Glutamatergic neuron (in vitro differentiated cells): ENCODE data around the gene FAM13C. TPM values are rescaled to one million over a fixed set of nuclear protein-coding genes. Genes with fewer than 3 reads are reported as not detected.

ENCODE experiments used
- DNase-seq: peaks from one replicate; pipeline ENCODE4 v3.0.0; 2022
- H3K27ac Mint-ChIP-seq: one replicate; pipeline ENCODE4 v1.8.0; 2020; ENCODE audit warnings: mild to moderate bottlenecking, mixed read lengths, inconsistent platforms; ENCODE audit not compliant: unreplicated experiment
- H3K27me3 Mint-ChIP-seq: one replicate; pipeline ENCODE4 v1.8.0; 2020; ENCODE audit warnings: mild to moderate bottlenecking, moderate library complexity, mixed read lengths, inconsistent platforms; ENCODE audit not compliant: unreplicated experiment
- H3K36me3 Mint-ChIP-seq: one replicate; pipeline ENCODE4 v1.8.0; 2020; ENCODE audit warnings: mild to moderate bottlenecking, mixed read lengths, inconsistent platforms; ENCODE audit not compliant: unreplicated experiment
- H3K4me1 Mint-ChIP-seq: one replicate; pipeline ENCODE4 v1.8.0; 2020; ENCODE audit warnings: mild to moderate bottlenecking, low read depth, mixed read lengths, inconsistent platforms; ENCODE audit not compliant: unreplicated experiment
- H3K4me3 Mint-ChIP-seq: one replicate; pipeline ENCODE4 v1.8.0; 2020; ENCODE audit warnings: mild to moderate bottlenecking, mixed read lengths, inconsistent platforms; ENCODE audit not compliant: unreplicated experiment
- H3K9me3 Mint-ChIP-seq: one replicate; pipeline ENCODE4 v1.8.0; 2020; ENCODE audit warnings: mild to moderate bottlenecking, moderate library complexity, mixed read lengths, inconsistent platforms; ENCODE audit not compliant: unreplicated experiment
- total RNA-seq: library from RNA; stranded (reverse); fragmentation: NEBNext Ultra II Directional; extraction: Animal tissue kit (Norgen Biotek cat#: 25700); gene quantifications from one replicate; pipeline ENCODE4 v1.2.1, GENCODE V29; 2021; ENCODE audit not compliant: unreplicated experiment
- TF ChIP-seq, protein P1 (sequence below): fragments of 200-600 bp; sonication (generic); IDR thresholded peaks from one replicate; pipeline ENCODE4 v1.5.0; 2021; ENCODE audit not compliant: partially characterized antibody, unreplicated experiment

The FAM13C gene
- total RNA-seq, 1 donor from 2014 or later: 17.8 TPM

DNA sequence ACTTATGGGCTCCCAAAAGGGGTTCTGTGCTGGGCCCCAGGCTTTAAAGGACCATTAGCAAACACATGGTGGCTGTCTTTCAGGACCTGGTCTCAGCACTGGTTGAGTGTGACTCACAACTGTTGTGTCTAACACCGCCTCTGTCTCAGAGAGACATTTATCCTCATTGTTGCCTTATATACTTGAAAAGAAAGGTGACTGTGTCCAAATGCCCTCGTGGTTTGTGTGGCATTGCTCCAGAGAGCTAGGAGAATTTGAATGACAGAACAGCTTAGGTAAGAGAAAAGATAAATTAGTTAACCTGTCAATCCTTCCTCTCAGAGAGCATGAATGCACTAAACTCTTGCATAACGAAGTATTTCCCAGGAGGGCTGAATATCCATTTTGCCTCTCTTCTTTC, 14.5 kb upstream of the FAM13C start:
- H3K4me1 Mint-ChIP-seq: peaks cover 2% of the 10 kb centered on the region

DNA sequence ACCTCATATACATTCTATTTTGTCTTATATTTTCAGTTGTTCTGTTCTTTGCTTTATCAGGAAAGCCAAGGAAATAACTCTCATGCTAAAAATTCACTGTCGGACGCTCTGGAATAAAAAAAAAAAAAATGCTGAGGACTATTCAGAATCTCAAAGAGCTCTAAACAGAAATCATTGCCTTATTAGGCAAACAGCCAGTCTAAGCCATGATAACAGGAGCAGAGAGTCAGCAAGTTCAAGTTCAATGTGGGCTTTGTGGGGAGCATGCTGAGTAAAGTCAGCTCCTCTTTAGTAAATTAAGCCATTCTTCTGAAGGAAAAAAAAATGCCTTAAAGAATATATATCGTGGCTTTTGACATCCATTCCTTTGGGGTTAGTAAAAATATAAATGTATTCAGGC, 13.6 kb upstream of the FAM13C start:
- TF ChIP-seq, protein P1, sequence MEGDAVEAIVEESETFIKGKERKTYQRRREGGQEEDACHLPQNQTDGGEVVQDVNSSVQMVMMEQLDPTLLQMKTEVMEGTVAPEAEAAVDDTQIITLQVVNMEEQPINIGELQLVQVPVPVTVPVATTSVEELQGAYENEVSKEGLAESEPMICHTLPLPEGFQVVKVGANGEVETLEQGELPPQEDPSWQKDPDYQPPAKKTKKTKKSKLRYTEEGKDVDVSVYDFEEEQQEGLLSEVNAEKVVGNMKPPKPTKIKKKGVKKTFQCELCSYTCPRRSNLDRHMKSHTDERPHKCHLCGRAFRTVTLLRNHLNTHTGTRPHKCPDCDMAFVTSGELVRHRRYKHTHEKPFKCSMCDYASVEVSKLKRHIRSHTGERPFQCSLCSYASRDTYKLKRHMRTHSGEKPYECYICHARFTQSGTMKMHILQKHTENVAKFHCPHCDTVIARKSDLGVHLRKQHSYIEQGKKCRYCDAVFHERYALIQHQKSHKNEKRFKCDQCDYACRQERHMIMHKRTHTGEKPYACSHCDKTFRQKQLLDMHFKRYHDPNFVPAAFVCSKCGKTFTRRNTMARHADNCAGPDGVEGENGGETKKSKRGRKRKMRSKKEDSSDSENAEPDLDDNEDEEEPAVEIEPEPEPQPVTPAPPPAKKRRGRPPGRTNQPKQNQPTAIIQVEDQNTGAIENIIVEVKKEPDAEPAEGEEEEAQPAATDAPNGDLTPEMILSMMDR: no peak
- Mint-ChIP-seq H3K27ac (no peak overlapping the region), H3K9me3 (no peaks in the 10 kb centered on the region), H3K27me3 (peaks cover 3% of the 10 kb centered on the region), H3K4me3 (no peak overlapping the region), H3K36me3 (no peaks in the 10 kb centered on the region), H3K4me1 (peaks cover 2% of the 10 kb centered on the region)
- DNase-seq: no peak

More for the DNA sequence above, 14.5 kb upstream of the FAM13C start:
- peaks cover 3% of the 10 kb centered on the region for H3K27me3 Mint-ChIP-seq
- no peaks in the 10 kb centered on the region for H3K36me3 Mint-ChIP-seq
- TF ChIP-seq, protein P1: no peak
- DNase-seq: no peak
- H3K9me3 Mint-ChIP-seq: no peaks in the 10 kb centered on the region
- H3K27ac Mint-ChIP-seq: no peak overlapping the region
- no peak overlapping the region for H3K4me3 Mint-ChIP-seq

DNA sequence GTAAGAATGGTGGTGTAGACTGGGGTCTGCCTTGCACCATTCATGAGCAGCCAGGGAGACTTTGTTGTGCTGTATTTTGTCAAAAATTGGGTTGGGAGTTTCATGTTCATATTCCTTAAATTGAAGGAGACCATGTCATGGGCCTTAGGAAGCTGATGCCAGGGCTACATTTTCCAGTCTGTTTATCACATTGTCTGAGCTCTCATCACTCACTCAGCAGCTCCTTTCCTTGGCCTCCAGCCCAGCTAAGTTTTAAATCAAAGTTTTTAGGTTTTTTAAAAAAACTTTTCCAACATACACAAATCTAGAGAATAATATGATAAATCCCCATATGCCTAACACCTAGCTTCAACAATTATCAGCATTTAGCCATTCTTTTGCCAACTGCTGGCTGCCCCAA, 12.6 kb upstream of the FAM13C start:
- TF ChIP-seq, protein P1: no peak
- H3K4me1 Mint-ChIP-seq: peaks cover 2% of the 10 kb centered on the region
- no peaks in the 10 kb centered on the region for H3K36me3 Mint-ChIP-seq
- DNase-seq: no peak
- no peak overlapping the region for H3K27ac Mint-ChIP-seq
- H3K9me3 Mint-ChIP-seq: no peaks in the 10 kb centered on the region
- H3K4me3 Mint-ChIP-seq: no peak overlapping the region
- H3K27me3 Mint-ChIP-seq: peaks cover 3% of the 10 kb centered on the region

DNA sequence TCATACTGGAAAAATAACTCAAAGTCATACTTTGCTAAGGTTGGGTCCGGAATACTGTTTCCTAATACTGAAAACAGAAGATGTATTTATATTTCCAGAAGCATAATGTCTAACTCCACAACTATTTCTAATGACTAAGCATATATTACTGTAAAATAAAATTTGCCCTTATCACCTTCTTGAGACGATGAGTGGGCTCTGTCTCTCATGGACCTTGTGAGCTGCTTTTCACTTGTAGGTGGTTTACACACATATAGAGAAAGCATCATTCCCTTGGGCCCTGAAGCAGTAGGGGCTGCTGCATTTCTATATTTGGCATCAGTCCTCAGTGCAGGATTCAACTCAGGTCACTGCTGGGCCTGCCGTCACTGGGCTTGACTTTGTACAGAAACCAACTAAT, 10.7 kb upstream of the FAM13C start:
- DNase-seq: no peak
- H3K27ac Mint-ChIP-seq: no peak overlapping the region
- TF ChIP-seq, protein P1: no peak
- no peak overlapping the region for H3K4me3 Mint-ChIP-seq
- no peaks in the 10 kb centered on the region for H3K27me3 Mint-ChIP-seq
- H3K36me3 Mint-ChIP-seq: no peaks in the 10 kb centered on the region
- H3K4me1 Mint-ChIP-seq: peaks cover 2% of the 10 kb centered on the region
- H3K9me3 Mint-ChIP-seq: no peaks in the 10 kb centered on the region

DNA sequence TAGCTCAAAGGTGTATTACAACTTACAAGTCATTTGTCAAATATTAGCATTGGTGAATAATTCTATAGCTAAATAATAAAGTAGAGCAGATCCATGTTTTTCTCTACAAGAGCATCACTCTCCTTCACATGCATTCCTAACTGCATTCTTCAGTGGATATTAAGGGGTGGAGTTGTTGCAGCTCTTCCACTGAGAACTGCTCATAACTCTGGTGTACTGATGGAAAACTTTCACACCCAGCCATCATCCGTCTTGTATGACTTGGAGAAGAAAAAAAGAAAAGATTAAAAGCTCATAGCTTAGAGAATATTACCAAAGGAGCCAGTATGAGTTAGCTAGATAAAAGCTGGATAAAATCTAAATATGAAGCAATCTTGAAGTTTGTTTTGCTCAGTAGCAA, 10.2 kb upstream of the FAM13C start:
- no peaks in the 10 kb centered on the region for H3K36me3 Mint-ChIP-seq
- H3K27ac Mint-ChIP-seq: no peak overlapping the region
- H3K4me1 Mint-ChIP-seq: peaks cover 2% of the 10 kb centered on the region
- no peak overlapping the region for H3K4me3 Mint-ChIP-seq
- no peaks in the 10 kb centered on the region for H3K27me3 Mint-ChIP-seq
- TF ChIP-seq, protein P1: no peak
- no peaks in the 10 kb centered on the region for H3K9me3 Mint-ChIP-seq
- DNase-seq: no peak
